Measurements from ENCODE around the gene TAX1BP1. TPM values are rescaled to one million over a fixed set of nuclear protein-coding genes. Genes with fewer than 3 reads are reported as not detected.
A peak's percentile ranks its signal among the peaks of the same experiment; 100 is the strongest.

TAX1BP1 gene
- total and polyA plus RNA-seq, 2 experiments from 2014 or later, result 56.5 to 87.9 TPM

GRCh38 chr7:27842851-27843250 lies 102.9 kb downstream of the TAX1BP1 start:
- Histone ChIP-seq H4K20me1 (replicated peaks; ENCODE audit: insufficient read depth) (0 out of 2 replicates have a peak, but pooled peaks cover 5% of the 10 kb centered on the region), H3K4me1 (ENCODE audit: insufficient read depth) (peaks cover 14% of the 10 kb centered on the region), H2AFZ (no peak overlapping the region), H3K79me2 (replicated peaks; ENCODE audit: insufficient read depth) (no peaks in the 10 kb centered on the region), H3K27ac (ENCODE audit: low read depth) (no peak overlapping the region; the same call in 1 of the 2 replicates), H3K4me2 (no peak overlapping the region), H3K27me3 (ENCODE audit: insufficient read depth) (no peaks in the 10 kb centered on the region), H3K4me3 (no peak overlapping the region), H3K36me3 (ENCODE audit: insufficient read depth) (peaks cover 7% of the 10 kb centered on the region), H3F3A (replicated peaks; ENCODE audit: low read depth) (no peaks in the 10 kb centered on the region), H3K9me2 (ENCODE audit: insufficient read depth) (no peaks in the 10 kb centered on the region)
- DNase-seq (ENCODE audit: low spot score) (peak; percentile 16), ATAC-seq (peak; percentile 57)
- TF ChIP-seq ZNF331 (CRISPR knock-in tag; IDR thresholded peaks at IDR 0.05; ENCODE audit: low read depth) (no peak), EZH2phosphoT487 (IDR thresholded peaks at IDR 0.05; ENCODE audit: unreplicated experiment) (no peak), POLR2AphosphoS5 (IDR thresholded peaks at IDR 0.05; ENCODE audit: low read depth) (no peak), ETS1 (IDR thresholded peaks at IDR 0.05) (no peak), JUNB (IDR thresholded peaks at IDR 0.05; ENCODE audit: unreplicated experiment) (no peak), STAT1 (IDR thresholded peaks at IDR 0.05; ENCODE audit: unreplicated experiment) (no peak), NANOG (IDR thresholded peaks at IDR 0.05; ENCODE audit: borderline replicate concordance) (no peak), CTCF (conservative IDR thresholded peaks at IDR 0.05; ENCODE audit: low read depth in 2 of 2) (no peak), ZNF462 (CRISPR knock-in tag; IDR thresholded peaks at IDR 0.05) (no peak), REST (IDR thresholded peaks at IDR 0.05; ENCODE audit: unreplicated experiment) (no peak), EZH2 (IDR thresholded peaks at IDR 0.05; ENCODE audit: low read depth, unreplicated experiment) (no peak), ZNF114 (CRISPR knock-in tag; IDR thresholded peaks at IDR 0.05) (no peak)
- no peak overlapping the region for H3K4me3 Mint-ChIP-seq
- no peak overlapping the region for H3K27ac Mint-ChIP-seq
- no peaks in the 10 kb centered on the region for H3K9me3 Mint-ChIP-seq
- no peaks in the 10 kb centered on the region for H3K36me3 Mint-ChIP-seq (ENCODE audit: low read depth)
- H3K27me3 Mint-ChIP-seq (ENCODE audit: insufficient read depth, low read depth, poor library complexity), result peaks cover 2% of the 10 kb centered on the region
- H3K4me1 Mint-ChIP-seq, result peaks cover 21% of the 10 kb centered on the region
